Mesendoderm (in vitro differentiated cells): ENCODE data around the gene PPP6R3.
"Not testable (repeated sequence)": the region's sequence is repeated elsewhere in the genome, so short reads cannot be mapped to it uniquely, and the experiment has no call there.

Source experiments
- DNase-seq: peaks from one replicate; pipeline ENCODE4 v3.0.0; 2013
- H2AK5ac ChIP-seq: 2 replicates; pipeline ENCODE4 v1.6.1; 2013; ENCODE audit warnings: low read length, inconsistent platforms
- H2BK120ac ChIP-seq: 2 replicates; pipeline ENCODE4 v1.6.1; 2013; ENCODE audit warnings: low read depth, mild to moderate bottlenecking, low read length, moderate library complexity, mixed read lengths
- H2BK15ac ChIP-seq: replicated peaks from 2 replicates; pipeline ENCODE4 v1.6.1; 2013; ENCODE audit warnings: low read depth, mild to moderate bottlenecking, moderate library complexity
- H2BK5ac ChIP-seq: 2 replicates; pipeline ENCODE4 v1.6.1; 2013; ENCODE audit warnings: low read length, inconsistent platforms
- H3K18ac ChIP-seq: 2 replicates; pipeline ENCODE4 v1.6.1; 2013; ENCODE audit warnings: mild to moderate bottlenecking, low read length, mixed read lengths
- H3K23ac ChIP-seq: one replicate; pipeline ENCODE4 v1.6.1; 2013; ENCODE audit warnings: low read length
- H3K27ac ChIP-seq: 2 replicates; pipeline ENCODE4 v1.5.1; 2013; ENCODE audit warnings: low read depth, mild to moderate bottlenecking, inconsistent platforms, low read length, moderate library complexity
- H3K27me3 ChIP-seq: 2 replicates; pipeline ENCODE4 v1.6.1; 2013; ENCODE audit warnings: low read length, control low read depth, mild to moderate bottlenecking, inconsistent platforms; ENCODE audit not compliant: insufficient read depth, poor library complexity
- H3K36me3 ChIP-seq: 2 replicates; pipeline ENCODE4 v1.6.1; 2013; ENCODE audit warnings: low read length, inconsistent platforms; ENCODE audit not compliant: control insufficient read depth, insufficient read depth
- H3K4ac ChIP-seq: one replicate; pipeline ENCODE4 v1.6.1; 2013; ENCODE audit warnings: low read depth, mild to moderate bottlenecking, low read length, moderate library complexity
- H3K4me1 ChIP-seq: 2 replicates; pipeline ENCODE4 v1.6.1; 2013; ENCODE audit warnings: low read depth, low read length, inconsistent platforms; ENCODE audit not compliant: control insufficient read depth
- H3K4me2 ChIP-seq: 2 replicates; pipeline ENCODE4 v1.6.1; 2013; ENCODE audit warnings: low read length
- H3K4me3 ChIP-seq: 2 replicates; pipeline ENCODE4 v1.5.1; 2013; ENCODE audit warnings: mild to moderate bottlenecking, low read length
- H3K56ac ChIP-seq: one replicate; pipeline ENCODE4 v1.6.1; 2013; ENCODE audit warnings: low read length
- H3K79me1 ChIP-seq: 2 replicates; pipeline ENCODE4 v1.6.1; 2013; ENCODE audit warnings: low read length, inconsistent platforms
- H3K79me2 ChIP-seq: 2 replicates; pipeline ENCODE4 v1.6.1; 2013; ENCODE audit warnings: mild to moderate bottlenecking, low read length; ENCODE audit not compliant: control insufficient read depth, insufficient read depth
- H3K9ac ChIP-seq: 2 replicates; pipeline ENCODE4 v1.6.1; 2013; ENCODE audit warnings: low read length, inconsistent platforms
- H4K5ac ChIP-seq: one replicate; pipeline ENCODE4 v1.6.1; 2013; ENCODE audit warnings: low read length
- H4K8ac ChIP-seq: one replicate; pipeline ENCODE4 v1.6.1; 2013; ENCODE audit warnings: low read depth, mild to moderate bottlenecking, control low read depth, low read length, moderate library complexity
- WGBS: extraction: QIAGEN DNeasy Blood & Tissue Kit; methylation state at CpG from one replicate; pipeline ENCODE4 v1.1.7; 2013; ENCODE audit warnings: low lambda C conversion rate, missing lambda C conversion rate; ENCODE audit not compliant: insufficient coverage; ENCODE audit errors: extremely low coverage; 5-methylcytosine and 5-hydroxymethylcytosine counted together

Gene PPP6R3

DNA sequence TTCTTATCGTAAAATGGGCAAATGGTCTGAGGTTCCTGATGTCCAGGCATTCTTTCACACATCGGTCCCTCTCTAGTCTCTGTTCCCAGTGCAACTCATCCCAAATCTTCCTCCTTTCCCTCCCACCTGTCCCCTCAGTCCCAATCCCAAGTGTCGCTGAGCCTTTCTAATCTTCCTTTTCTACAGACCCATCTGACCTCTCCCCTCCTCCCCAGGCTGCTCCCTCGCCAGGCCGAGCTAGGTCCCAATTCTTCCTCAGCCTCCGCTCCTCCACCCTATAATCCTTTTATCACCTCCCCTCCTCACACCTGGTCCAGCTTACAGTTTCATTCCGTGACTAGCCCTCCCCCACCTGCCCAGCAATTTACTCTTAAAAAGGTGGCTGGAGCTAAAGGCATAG, 174.6 kb downstream of the PPP6R3 start:
- no CpG with 5 or more reads among the region's 7 CpGs for WGBS
- H3K79me2 ChIP-seq, H3K36me3 ChIP-seq, H3K4me3 ChIP-seq, H3K4ac ChIP-seq, H3K79me1 ChIP-seq, H4K5ac ChIP-seq, H4K8ac ChIP-seq, H3K4me1 ChIP-seq, H2BK120ac ChIP-seq, H2BK15ac ChIP-seq, H3K27me3 ChIP-seq, H2BK5ac ChIP-seq, H2AK5ac ChIP-seq, H3K4me2 ChIP-seq, H3K23ac ChIP-seq, H3K9ac ChIP-seq: not testable (repeated sequence)
- DNase-seq, result peak; percentile 63
- H3K56ac ChIP-seq, result peak overlapping the region; percentile 77
- peak overlapping the region; percentile 85 for H3K18ac ChIP-seq
- peak overlapping the region; percentile 62 for H3K27ac ChIP-seq

DNA sequence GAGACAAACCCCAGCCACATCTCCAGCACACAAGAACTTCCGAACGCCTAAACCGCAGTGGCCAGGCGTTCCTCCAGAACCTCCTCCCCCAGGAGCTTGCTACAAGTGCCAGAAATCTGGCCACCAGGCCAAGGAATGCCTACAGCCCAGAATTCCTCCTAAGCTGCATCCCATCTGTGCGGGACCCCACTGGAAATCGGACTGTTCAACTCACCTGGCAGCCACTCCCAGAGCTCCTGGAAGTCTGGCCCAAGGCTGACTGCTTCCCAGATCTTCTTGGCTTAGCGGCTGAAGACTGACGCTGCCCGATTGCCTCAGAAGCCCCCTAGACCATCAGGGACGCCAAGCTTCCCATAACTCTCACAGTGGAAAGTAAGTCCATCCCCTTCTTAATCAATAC, 175.3 kb downstream of the PPP6R3 start:
- not testable (repeated sequence) for H3K79me1 ChIP-seq, H2AK5ac ChIP-seq, H3K79me2 ChIP-seq, H2BK15ac ChIP-seq, H3K36me3 ChIP-seq, H3K4me1 ChIP-seq, H4K8ac ChIP-seq, H4K5ac ChIP-seq, H3K4me2 ChIP-seq, H3K4me3 ChIP-seq, H3K23ac ChIP-seq, DNase-seq, H3K27me3 ChIP-seq
- Histone ChIP-seq H2BK120ac (peak overlapping the region; percentile 97), H2BK5ac (peak overlapping the region; percentile 78), H3K27ac (peak overlapping the region; percentile 62), H3K4ac (peak overlapping the region; percentile 97), H3K56ac (peak overlapping the region; percentile 82), H3K18ac (peak overlapping the region; percentile 99), H3K9ac (peak overlapping the region; percentile 45)
- no CpG with 5 or more reads among the region's 10 CpGs for WGBS

DNA sequence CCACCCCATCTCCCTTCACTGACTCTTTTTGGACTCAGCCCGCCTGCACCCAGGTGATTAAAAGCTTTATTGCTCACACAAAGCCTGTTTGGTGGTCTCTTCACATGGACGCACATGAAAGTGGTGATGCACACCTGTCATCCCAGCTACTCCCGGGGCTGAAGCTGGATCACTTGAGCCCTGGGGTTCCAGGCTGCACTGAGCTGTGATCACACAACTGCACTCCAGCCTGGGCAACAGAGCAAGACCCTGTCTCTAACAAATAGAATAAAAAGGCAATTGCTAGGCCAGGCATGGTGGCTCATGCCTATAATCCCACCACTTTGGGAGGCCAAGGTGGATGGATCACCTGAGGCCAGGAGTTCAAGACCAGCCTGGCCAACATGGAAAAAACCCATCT, 178.8 kb downstream of the PPP6R3 start:
- Histone ChIP-seq H3K4ac (peak overlapping the region; percentile 99), H2BK5ac (peak overlapping the region; percentile 93), H3K56ac (peak overlapping the region; percentile 74), H3K27ac (peak overlapping the region; percentile 70), H2BK120ac (peak overlapping the region; percentile 86), H3K18ac (peak overlapping the region; percentile 52)
- H3K23ac ChIP-seq, H2BK15ac ChIP-seq, H4K8ac ChIP-seq, DNase-seq, H3K4me2 ChIP-seq, H3K36me3 ChIP-seq, H3K27me3 ChIP-seq, H3K4me1 ChIP-seq, H3K9ac ChIP-seq, H2AK5ac ChIP-seq, H3K4me3 ChIP-seq, H3K79me2 ChIP-seq, H3K79me1 ChIP-seq, H4K5ac ChIP-seq: not testable (repeated sequence)
- no CpG with 5 or more reads among the region's 3 CpGs for WGBS

DNA sequence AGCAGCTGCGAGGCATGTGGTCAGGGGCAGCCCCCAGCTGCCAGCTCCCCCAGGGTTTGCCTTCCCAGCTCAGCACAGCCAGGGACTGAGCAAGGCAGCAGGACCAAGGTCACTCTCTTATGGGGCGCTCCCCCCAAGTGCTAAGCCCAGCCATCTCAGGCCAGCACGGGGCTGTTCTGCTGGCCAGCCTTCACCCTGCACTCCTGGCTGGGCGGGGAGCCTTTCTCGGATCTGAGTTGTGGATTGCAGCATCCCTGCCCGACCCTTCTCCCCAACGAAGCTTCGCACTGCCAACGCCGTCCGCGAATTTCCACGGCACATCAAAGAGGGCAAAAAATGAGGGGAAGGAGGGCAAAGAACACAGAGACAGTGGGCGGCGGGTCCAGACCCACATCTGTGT, 181.3 kb downstream of the PPP6R3 start:
- no peak overlapping the region for H2BK15ac ChIP-seq
- no peaks in the 10 kb centered on the region for H3K79me1 ChIP-seq
- H2BK120ac ChIP-seq, result no peak overlapping the region
- H2AK5ac ChIP-seq, result peak overlapping the region; percentile 6
- no peak overlapping the region for H3K18ac ChIP-seq
- H4K8ac ChIP-seq, result no peak overlapping the region
- H3K4me2 ChIP-seq, result no peak overlapping the region
- no peak overlapping the region for H3K4ac ChIP-seq
- H3K4me3 ChIP-seq, result no peak overlapping the region
- H3K23ac ChIP-seq, result no peak overlapping the region
- H3K9ac ChIP-seq, result no peak overlapping the region
- no peaks in the 10 kb centered on the region for H3K27me3 ChIP-seq
- no CpG with 5 or more reads among the region's 15 CpGs for WGBS
- no peaks in the 10 kb centered on the region for H3K79me2 ChIP-seq
- no peak overlapping the region for H4K5ac ChIP-seq
- no peak overlapping the region for H2BK5ac ChIP-seq
- H3K36me3 ChIP-seq, result no peaks in the 10 kb centered on the region
- H3K27ac ChIP-seq, result no peak overlapping the region
- no peak for DNase-seq
- no peaks in the 10 kb centered on the region for H3K4me1 ChIP-seq
- H3K56ac ChIP-seq, result no peak overlapping the region

DNA sequence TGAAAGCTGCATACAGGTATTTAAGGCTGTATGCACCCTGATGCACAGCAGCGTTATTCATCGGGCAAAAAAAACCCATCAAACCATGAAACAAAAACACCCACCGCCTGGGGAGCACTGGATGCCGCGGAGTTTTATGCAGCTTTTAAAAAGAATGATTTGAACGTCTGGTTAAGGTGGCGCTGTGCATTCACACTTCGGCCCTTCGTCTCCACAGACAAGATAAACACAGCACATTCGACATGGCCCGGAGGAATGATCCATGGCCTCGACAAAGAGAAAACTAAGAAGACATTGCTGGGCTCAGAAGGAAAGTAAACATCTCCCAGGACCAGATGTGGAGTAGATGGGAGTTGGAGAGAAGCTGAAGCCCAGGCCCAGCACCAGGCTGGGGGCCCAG, 183.0 kb downstream of the PPP6R3 start:
- H3K27me3 ChIP-seq, result no peaks in the 10 kb centered on the region
- no peaks in the 10 kb centered on the region for H3K79me1 ChIP-seq
- no peak overlapping the region for H2BK120ac ChIP-seq
- DNase-seq, result no peak
- H3K36me3 ChIP-seq, result no peaks in the 10 kb centered on the region
- H3K79me2 ChIP-seq, result no peaks in the 10 kb centered on the region
- no peak overlapping the region for H4K5ac ChIP-seq
- H3K18ac ChIP-seq, result no peak overlapping the region
- no peaks in the 10 kb centered on the region for H3K4me1 ChIP-seq
- H3K27ac ChIP-seq, result no peak overlapping the region
- no peak overlapping the region for H3K4me2 ChIP-seq
- no peak overlapping the region for H3K9ac ChIP-seq
- no peak overlapping the region for H2BK5ac ChIP-seq
- no peak overlapping the region for H3K23ac ChIP-seq
- no CpG with 5 or more reads among the region's 12 CpGs for WGBS
- H3K4ac ChIP-seq, result no peak overlapping the region
- no peak overlapping the region for H2AK5ac ChIP-seq
- H3K4me3 ChIP-seq, result no peak overlapping the region
- no peak overlapping the region for H2BK15ac ChIP-seq
- H4K8ac ChIP-seq, result no peak overlapping the region
- no peak overlapping the region for H3K56ac ChIP-seq

GRCh38 chr11:68646832-68647231, 186.3 kb downstream of the PPP6R3 start:
- H3K23ac ChIP-seq, result no peak overlapping the region
- H4K5ac ChIP-seq, result no peak overlapping the region
- H3K4ac ChIP-seq, result no peak overlapping the region
- H3K9ac ChIP-seq, result no peak overlapping the region
- H3K56ac ChIP-seq, result no peak overlapping the region
- no peak overlapping the region for H3K4me3 ChIP-seq
- H3K79me2 ChIP-seq, result no peaks in the 10 kb centered on the region
- no peaks in the 10 kb centered on the region for H3K36me3 ChIP-seq
- H3K18ac ChIP-seq, result no peak overlapping the region
- WGBS, result no CpG with 5 or more reads among the region's 1 CpG
- no peak overlapping the region for H2BK120ac ChIP-seq
- no peaks in the 10 kb centered on the region for H3K79me1 ChIP-seq
- H3K4me1 ChIP-seq, result peaks cover 1% of the 10 kb centered on the region
- H2BK5ac ChIP-seq, result no peak overlapping the region
- H2AK5ac ChIP-seq, result no peak overlapping the region
- no peak overlapping the region for H2BK15ac ChIP-seq
- H3K27me3 ChIP-seq, result no peaks in the 10 kb centered on the region
- H4K8ac ChIP-seq, result no peak overlapping the region
- H3K4me2 ChIP-seq, result no peak overlapping the region
- no peak overlapping the region for H3K27ac ChIP-seq
- DNase-seq, result no peak
